Measurements from ENCODE around the gene ZNF518B.

GRCh38 chr4:10478621-10479020 lies 21.4 kb upstream of the ZNF518B start:
- TF ChIP-seq, protein P1, sequence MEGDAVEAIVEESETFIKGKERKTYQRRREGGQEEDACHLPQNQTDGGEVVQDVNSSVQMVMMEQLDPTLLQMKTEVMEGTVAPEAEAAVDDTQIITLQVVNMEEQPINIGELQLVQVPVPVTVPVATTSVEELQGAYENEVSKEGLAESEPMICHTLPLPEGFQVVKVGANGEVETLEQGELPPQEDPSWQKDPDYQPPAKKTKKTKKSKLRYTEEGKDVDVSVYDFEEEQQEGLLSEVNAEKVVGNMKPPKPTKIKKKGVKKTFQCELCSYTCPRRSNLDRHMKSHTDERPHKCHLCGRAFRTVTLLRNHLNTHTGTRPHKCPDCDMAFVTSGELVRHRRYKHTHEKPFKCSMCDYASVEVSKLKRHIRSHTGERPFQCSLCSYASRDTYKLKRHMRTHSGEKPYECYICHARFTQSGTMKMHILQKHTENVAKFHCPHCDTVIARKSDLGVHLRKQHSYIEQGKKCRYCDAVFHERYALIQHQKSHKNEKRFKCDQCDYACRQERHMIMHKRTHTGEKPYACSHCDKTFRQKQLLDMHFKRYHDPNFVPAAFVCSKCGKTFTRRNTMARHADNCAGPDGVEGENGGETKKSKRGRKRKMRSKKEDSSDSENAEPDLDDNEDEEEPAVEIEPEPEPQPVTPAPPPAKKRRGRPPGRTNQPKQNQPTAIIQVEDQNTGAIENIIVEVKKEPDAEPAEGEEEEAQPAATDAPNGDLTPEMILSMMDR (IDR thresholded peaks at IDR 0.05), result no peak
- TF ChIP-seq POLR2AphosphoS5 (IDR thresholded peaks at IDR 0.05), result no peak

All from breast epithelium (tissue), 3 donors.